B cell (primary cell): ENCODE measurements around the gene ATAD3A. TPM values are rescaled to one million over a fixed set of nuclear protein-coding genes. Genes with fewer than 3 reads are reported as not detected.

ENCODE experiments used
- ATAC-seq: fragments of 200-7000 bp; cut with Tn5 transposase; one replicate; pipeline ENCODE4 v1.10.0; 2021; ENCODE audit warnings: low read depth, mild to moderate bottlenecking, moderate number of reproducible peaks, moderate library complexity
- CTCF ChIA-PET: fragments of 350-600 bp; sonication (Branson Sonifier 250); formaldehyde crosslinking; loops from one replicate; lab custom pipeline; 2021; ENCODE audit warnings: antibody characterized with exemption, inconsistent platforms; lab: Charles Lee
- POLR2A ChIA-PET: fragments of 350-600 bp; sonication (Branson Sonifier 250); formaldehyde crosslinking; loops from one replicate; lab custom pipeline; 2021; ENCODE audit warnings: antibody characterized with exemption; lab: Charles Lee
- DNase-seq: peaks from one replicate; pipeline ENCODE4 v3.0.0; 2013
- H2AFZ ChIP-seq: 2 replicates; pipeline ENCODE4 v1.6.1; 2012; ENCODE audit warnings: mild to moderate bottlenecking, low read depth, low read length; ENCODE audit not compliant: insufficient read depth, poor library complexity, severe bottlenecking
- H3K27ac ChIP-seq, 2 donors: 1 replicate in 1 of 2; 2 replicates in 1 of 2; pipeline ENCODE4 v1.5.1; 2012 to 2013; ENCODE audit warnings: low read length in 2 of 2, mild to moderate bottlenecking in 2 of 2, moderate library complexity in 1 of 2
- H3K27me3 ChIP-seq, 4 experiments: fragments of 200-600 bp in 1 of 4; sonication (generic) in 1 of 4; replicated peaks in 1 of 4; 1 replicate in 2 of 4; 2 replicates in 2 of 4; pipeline versions ENCODE4 v1.6.1 to v1.7.0; 2013 to 2016; ENCODE audit warnings: low read length in 3 of 4, mild to moderate bottlenecking in 2 of 4, mixed read lengths in 1 of 4, moderate library complexity in 1 of 4; ENCODE audit not compliant: insufficient read depth in 4 of 4, control insufficient read depth in 3 of 4; ENCODE audit errors: control extremely low read depth in 1 of 4
- H3K36me3 ChIP-seq, 2 experiments: replicated peaks in 1 of 2; 1 replicate in 1 of 2; 2 replicates in 1 of 2; pipeline versions ENCODE4 v1.6.1 to v1.7.1; 2013; ENCODE audit warnings: low read length in 1 of 2; ENCODE audit not compliant: insufficient read depth in 2 of 2, control insufficient read depth in 1 of 2; ENCODE audit errors: control extremely low read depth in 1 of 2, extremely low read depth in 1 of 2
- H3K4me1 ChIP-seq, 2 donors: fragments of 200-600 bp in 1 of 2; sonication (generic) in 1 of 2; 1 replicate in 1 of 2; 2 replicates in 1 of 2; pipeline versions ENCODE4 v1.5.1 to v1.6.1; 2013 to 2017; ENCODE audit warnings: low read length in 2 of 2; ENCODE audit not compliant: control insufficient read depth in 2 of 2, insufficient read depth in 2 of 2
- H3K4me2 ChIP-seq: replicated peaks from 2 replicates; pipeline ENCODE3; 2012; ENCODE audit warnings: mild to moderate bottlenecking, low read depth, low read length; ENCODE audit not compliant: poor library complexity, severe bottlenecking
- H3K4me3 ChIP-seq, 5 experiments: fragments of 200-600 bp in 1 of 5; sonication (generic) in 1 of 5; 1 replicate in 3 of 5; 2 replicates in 2 of 5; pipeline versions ENCODE4 v1.5.1 to v1.7.0; 2011 to 2016; ENCODE audit warnings: low read length in 4 of 5, mild to moderate bottlenecking in 4 of 5, low read depth in 2 of 5, control low read depth in 1 of 5, moderate library complexity in 1 of 5; ENCODE audit not compliant: insufficient read depth in 1 of 5; ENCODE audit errors: control extremely low read depth in 1 of 5, extremely low read depth in 1 of 5
- H3K79me2 ChIP-seq: fragments of 200-600 bp; sonication (generic); one replicate; pipeline ENCODE4 v1.6.0; 2016; ENCODE audit warnings: low read length; ENCODE audit not compliant: control insufficient read depth, insufficient read depth
- H3K9ac ChIP-seq: fragments of 200-600 bp; sonication (generic); 2 replicates; pipeline ENCODE4 v1.6.1; 2017; ENCODE audit warnings: mild to moderate bottlenecking, low read length, moderate library complexity
- H3K9me3 ChIP-seq, 3 donors: one replicate each; pipeline versions ENCODE4 v1.6.1 to v1.7.1; 2013; ENCODE audit warnings: low read length in 2 of 3; ENCODE audit not compliant: control insufficient read depth in 2 of 3, insufficient read depth in 1 of 3; ENCODE audit errors: control extremely low read depth in 1 of 3
- H4K20me1 ChIP-seq: 2 replicates; pipeline ENCODE4 v1.6.0; 2012; ENCODE audit warnings: mild to moderate bottlenecking, low read length; ENCODE audit not compliant: insufficient read depth, control insufficient read depth, poor library complexity, severe bottlenecking
- H3K27ac Mint-ChIP-seq: one replicate; pipeline ENCODE4 v1.8.0; 2021; ENCODE audit warnings: mixed read lengths
- H3K27me3 Mint-ChIP-seq: one replicate; pipeline ENCODE4 v1.8.0; 2021; ENCODE audit warnings: mixed read lengths
- H3K4me1 Mint-ChIP-seq: one replicate; pipeline ENCODE4 v1.8.0; 2021; ENCODE audit warnings: mixed read lengths
- H3K4me3 Mint-ChIP-seq: one replicate; pipeline ENCODE4 v1.8.0; 2021; ENCODE audit warnings: mixed read lengths
- H3K9me3 Mint-ChIP-seq: one replicate; pipeline ENCODE4 v1.8.0; 2022; ENCODE audit warnings: mixed read lengths; ENCODE audit not compliant: insufficient read depth
- EZH2 ChIP-seq: IDR thresholded peaks from 2 replicates; pipeline ENCODE4 v1.6.1; 2012; ENCODE audit warnings: borderline replicate concordance, low read depth, mild to moderate bottlenecking, moderate library complexity, low read length; ENCODE audit not compliant: insufficient read depth, poor library complexity, severe bottlenecking
- WGBS: methylation state at CpG from one replicate; pipeline ENCODE4 v1.1.5; 2013; ENCODE audit warnings: missing lambda C conversion rate; ENCODE audit not compliant: insufficient coverage; 5-methylcytosine and 5-hydroxymethylcytosine counted together
- intact Hi-C: fragments of 100-400 bp; cut with micrococcal nuclease; formaldehyde crosslinking; loops from one replicate; pipeline ENCODE4 v1.10.0; 2022
- polyA plus RNA-seq: library from polyadenylated mRNA; depleted of rRNA; stranded (reverse); fragments of >200 nt; gene quantifications from 2 replicates; pipeline ENCODE4 v1.2.3, GENCODE V29; 2012
- total RNA-seq, 2 donors: library from RNA; stranded (reverse); fragments of 120-200 nt in 1 of 2; gene quantifications; 1 replicate in 1 of 2; 2 replicates in 1 of 2; pipeline versions ENCODE4 v1.2.3 to v1.2.4, GENCODE V29; 2013 to 2022
- TF ChIP-seq, protein P1 (sequence below): fragments of 200-600 bp; IDR thresholded peaks from one replicate; pipeline ENCODE4 v1.8.0; 2022; ENCODE audit warnings: antibody characterized with exemption, mild to moderate bottlenecking

ATAD3A gene
- total and polyA plus RNA-seq, 2 donors (not counting 1 experiment from before 2014, with no cell fraction given): 17.5 to 17.8 TPM

DNA sequence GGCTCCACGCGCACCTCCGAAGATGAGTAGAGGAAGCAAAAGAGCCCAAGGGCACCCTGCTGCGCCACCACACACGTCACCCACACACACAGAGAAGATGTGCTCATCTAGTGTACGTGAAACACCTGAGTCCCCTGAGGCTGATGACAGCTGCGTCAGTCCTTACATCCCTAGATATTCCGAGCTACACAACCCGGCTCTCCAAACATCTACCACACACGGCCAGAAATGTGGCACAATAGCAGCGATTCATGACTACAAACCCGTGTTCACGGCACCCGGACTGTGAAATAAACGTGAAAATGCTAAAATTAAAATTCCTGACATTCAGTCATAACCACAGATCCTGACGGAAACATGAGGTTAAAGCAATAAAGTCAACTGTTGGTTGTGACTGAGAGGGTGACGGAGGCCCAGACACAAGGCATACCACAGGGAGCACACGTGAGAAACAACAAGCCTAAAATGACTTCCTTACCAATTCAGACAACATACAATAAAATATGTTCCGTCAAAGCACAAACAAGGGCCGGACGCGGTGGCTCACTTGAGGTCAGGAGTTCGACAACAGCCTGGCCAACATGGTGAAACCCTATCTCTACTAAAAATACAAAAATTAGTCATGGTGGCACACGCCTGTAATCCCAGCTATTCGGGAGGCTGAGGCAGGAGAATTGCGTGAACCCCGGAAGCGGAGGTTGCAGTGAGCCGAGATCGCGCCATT lies 55.4 kb downstream of the ATAD3A start:
- H3K4me2 ChIP-seq: no peak overlapping the region
- no peak overlapping the region for H3K9ac ChIP-seq
- no peaks in the 10 kb centered on the region for H3K9me3 Mint-ChIP-seq
- TF ChIP-seq, protein P1, sequence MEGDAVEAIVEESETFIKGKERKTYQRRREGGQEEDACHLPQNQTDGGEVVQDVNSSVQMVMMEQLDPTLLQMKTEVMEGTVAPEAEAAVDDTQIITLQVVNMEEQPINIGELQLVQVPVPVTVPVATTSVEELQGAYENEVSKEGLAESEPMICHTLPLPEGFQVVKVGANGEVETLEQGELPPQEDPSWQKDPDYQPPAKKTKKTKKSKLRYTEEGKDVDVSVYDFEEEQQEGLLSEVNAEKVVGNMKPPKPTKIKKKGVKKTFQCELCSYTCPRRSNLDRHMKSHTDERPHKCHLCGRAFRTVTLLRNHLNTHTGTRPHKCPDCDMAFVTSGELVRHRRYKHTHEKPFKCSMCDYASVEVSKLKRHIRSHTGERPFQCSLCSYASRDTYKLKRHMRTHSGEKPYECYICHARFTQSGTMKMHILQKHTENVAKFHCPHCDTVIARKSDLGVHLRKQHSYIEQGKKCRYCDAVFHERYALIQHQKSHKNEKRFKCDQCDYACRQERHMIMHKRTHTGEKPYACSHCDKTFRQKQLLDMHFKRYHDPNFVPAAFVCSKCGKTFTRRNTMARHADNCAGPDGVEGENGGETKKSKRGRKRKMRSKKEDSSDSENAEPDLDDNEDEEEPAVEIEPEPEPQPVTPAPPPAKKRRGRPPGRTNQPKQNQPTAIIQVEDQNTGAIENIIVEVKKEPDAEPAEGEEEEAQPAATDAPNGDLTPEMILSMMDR: no peak
- no peak for TF ChIP-seq EZH2
- H3K4me1 Mint-ChIP-seq: peaks cover 36% of the 10 kb centered on the region
- 88% methylated on average over 22 of the region's 31 CpGs for WGBS
- H3K27ac Mint-ChIP-seq: no peak overlapping the region
- H3K79me2 ChIP-seq: peaks cover 98% of the 10 kb centered on the region
- ChIA-PET CTCF (no interaction called here), POLR2A (interaction anchor here (0.7 kb wide), 1 partner anchor 260 kb away, joined by 5 read pairs; no protein-coding TSS in a partner anchor)
- H3K27me3 ChIP-seq: no peaks in the 10 kb centered on the region
- peaks cover 0 to 17% of the 10 kb centered on the region in 2 donors for H3K4me1 ChIP-seq
- no peak overlapping the region for H3K27ac ChIP-seq
- H3K4me3 ChIP-seq: no peak overlapping the region
- H3K27me3 Mint-ChIP-seq: no peaks in the 10 kb centered on the region
- no peak for DNase-seq
- no peaks in the 10 kb centered on the region for H3K9me3 ChIP-seq
- ATAC-seq: no peak
- peaks cover 78% of the 10 kb centered on the region for H4K20me1 ChIP-seq
- H3K36me3 ChIP-seq: peaks cover 0 to 50% of the 10 kb centered on the region in 2 experiments
- no peak overlapping the region for H3K4me3 Mint-ChIP-seq
- intact Hi-C loops: no loop called here
- H2AFZ ChIP-seq: no peak overlapping the region

DNA sequence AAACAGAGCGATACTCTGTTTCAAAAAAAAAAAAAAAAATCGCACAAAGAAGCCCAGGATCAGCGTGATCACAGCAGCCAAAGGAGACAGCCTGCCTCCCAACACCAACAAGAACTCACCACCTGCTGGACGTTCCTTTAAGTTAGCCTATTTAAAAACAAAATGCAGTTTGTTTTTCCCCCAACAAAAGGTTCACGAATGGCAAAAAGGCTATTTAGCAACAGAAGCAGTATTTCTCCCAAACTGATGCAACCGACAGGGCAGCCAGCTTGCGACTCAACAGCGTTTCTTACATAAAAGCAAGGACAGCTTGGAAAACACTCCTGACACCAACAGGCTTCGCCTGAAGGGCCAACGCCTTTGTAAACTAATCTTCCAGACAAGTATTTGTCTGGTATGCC lies 55.9 kb downstream of the ATAD3A start:
- DNase-seq (no peak), ATAC-seq (no peak)
- Histone ChIP-seq H3K4me2 (no peak overlapping the region), H3K9ac (no peak overlapping the region), H3K4me1 (peaks cover 0 to 21% of the 10 kb centered on the region in 2 donors), H3K36me3 (peaks cover 0 to 45% of the 10 kb centered on the region in 2 experiments), H2AFZ (no peak overlapping the region), H3K4me3 (no peak overlapping the region), H4K20me1 (peaks cover 72% of the 10 kb centered on the region), H3K27ac (no peak overlapping the region), H3K9me3 (no peaks in the 10 kb centered on the region), H3K27me3 (no peaks in the 10 kb centered on the region), H3K79me2 (peaks cover 98% of the 10 kb centered on the region)
- 93% methylated on average over 8 of the region's 10 CpGs for WGBS
- TF ChIP-seq EZH2: no peak
- TF ChIP-seq, protein P1: no peak
- intact Hi-C loops: no loop called here
- Mint-ChIP-seq H3K27me3 (no peaks in the 10 kb centered on the region), H3K4me1 (peaks cover 38% of the 10 kb centered on the region), H3K27ac (no peak overlapping the region), H3K4me3 (no peak overlapping the region), H3K9me3 (no peaks in the 10 kb centered on the region)
- CTCF ChIA-PET: no interaction called here
- POLR2A ChIA-PET: interaction anchor here (0.7 kb wide), 1 partner anchor 261 kb away, joined by 5 read pairs; no protein-coding TSS in a partner anchor
